ENCODE results near the gene TLNRD1.

- TF ChIP-seq, protein P1, sequence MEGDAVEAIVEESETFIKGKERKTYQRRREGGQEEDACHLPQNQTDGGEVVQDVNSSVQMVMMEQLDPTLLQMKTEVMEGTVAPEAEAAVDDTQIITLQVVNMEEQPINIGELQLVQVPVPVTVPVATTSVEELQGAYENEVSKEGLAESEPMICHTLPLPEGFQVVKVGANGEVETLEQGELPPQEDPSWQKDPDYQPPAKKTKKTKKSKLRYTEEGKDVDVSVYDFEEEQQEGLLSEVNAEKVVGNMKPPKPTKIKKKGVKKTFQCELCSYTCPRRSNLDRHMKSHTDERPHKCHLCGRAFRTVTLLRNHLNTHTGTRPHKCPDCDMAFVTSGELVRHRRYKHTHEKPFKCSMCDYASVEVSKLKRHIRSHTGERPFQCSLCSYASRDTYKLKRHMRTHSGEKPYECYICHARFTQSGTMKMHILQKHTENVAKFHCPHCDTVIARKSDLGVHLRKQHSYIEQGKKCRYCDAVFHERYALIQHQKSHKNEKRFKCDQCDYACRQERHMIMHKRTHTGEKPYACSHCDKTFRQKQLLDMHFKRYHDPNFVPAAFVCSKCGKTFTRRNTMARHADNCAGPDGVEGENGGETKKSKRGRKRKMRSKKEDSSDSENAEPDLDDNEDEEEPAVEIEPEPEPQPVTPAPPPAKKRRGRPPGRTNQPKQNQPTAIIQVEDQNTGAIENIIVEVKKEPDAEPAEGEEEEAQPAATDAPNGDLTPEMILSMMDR (IDR thresholded peaks at IDR 0.05): no peak
- TF ChIP-seq POLR2A (IDR thresholded peaks at IDR 0.05): no peak
These were observed 1.2 kb downstream of the TLNRD1 start for GRCh38 chr15:81002009-81002330.
